Upper lobe of left lung (tissue), 6 donors: ENCODE results near the gene ARRDC3. TPM values are rescaled to one million over a fixed set of nuclear protein-coding genes. Genes with fewer than 3 reads are reported as not detected.
"Not testable (repeated sequence)": the region's sequence is repeated elsewhere in the genome, so short reads cannot be mapped to it uniquely, and the experiment has no call there.

ENCODE experiments used
- ATAC-seq, 2 donors: fragments of 200-7000 bp; cut with Tn5 transposase; one replicate each; pipeline ENCODE4 v1.9.1; 2022; ENCODE audit warnings: mild to moderate bottlenecking in 2 of 2, moderate library complexity in 2 of 2; ENCODE audit not compliant: low FRiP score in 2 of 2
- DNase-seq, 2 donors: peaks; one replicate each; pipeline ENCODE4 v3.0.0-alpha.2; 2019 to 2020
- H3K27ac ChIP-seq, 4 donors: fragments of 200-600 bp; sonication (generic); one replicate each; pipeline ENCODE4 v1.5.1; 2016 to 2019
- H3K27me3 ChIP-seq, 4 donors: fragments of 200-600 bp; sonication (generic); one replicate each; pipeline ENCODE4 v1.5.1; 2017 to 2019
- H3K36me3 ChIP-seq, 4 donors: fragments of 200-600 bp; sonication (generic); one replicate each; pipeline ENCODE4 v1.5.1; 2016 to 2019
- H3K4me1 ChIP-seq, 4 donors: fragments of 200-600 bp; sonication (generic); one replicate each; pipeline ENCODE4 v1.5.1; 2018 to 2019
- H3K4me3 ChIP-seq, 4 donors: fragments of 200-600 bp; sonication (generic); one replicate each; pipeline ENCODE4 v1.5.1; 2017 to 2019; ENCODE audit warnings: mild to moderate bottlenecking in 2 of 4, moderate library complexity in 1 of 4
- H3K9me3 ChIP-seq, 4 donors: fragments of 200-600 bp; sonication (generic); one replicate each; pipeline ENCODE4 v1.5.1; 2018 to 2019
- EP300 ChIP-seq, 4 donors: sonication (generic); formaldehyde crosslinking; IDR thresholded peaks; one replicate each; pipeline ENCODE4 v1.5.1; 2017; ENCODE audit warnings: antibody characterized with exemption in 4 of 4, control low read depth in 2 of 4
- POLR2A ChIP-seq, 4 donors: fragments of 450-650 bp; IDR thresholded peaks; one replicate each; pipeline ENCODE4 v1.5.1; 2016 to 2017; ENCODE audit warnings: antibody characterized with exemption in 4 of 4, mild to moderate bottlenecking in 2 of 4
- POLR2AphosphoS5 ChIP-seq, 2 donors: sonication (generic); formaldehyde crosslinking; IDR thresholded peaks; one replicate each; pipeline ENCODE4 v1.5.1; 2017; ENCODE audit warnings: antibody characterized with exemption in 2 of 2
- WGBS, 2 donors: methylation state at CpG; one replicate each; pipeline ENCODE4 v1.1.5; 2017 to 2018; 5-methylcytosine and 5-hydroxymethylcytosine counted together
- total RNA-seq, 6 donors: library from RNA; depleted of rRNA in 4 of 6; stranded (reverse); fragments of >200 nt in 4 of 6; gene quantifications; one replicate each; pipeline versions ENCODE4 v1.1.0 to v1.2.1, GENCODE V29; 2016 to 2021
- TF ChIP-seq, protein P1 (sequence below), 6 experiments: fragments of 450-650 bp in 4 of 6; fragments of 200-600 bp in 2 of 6; sonication (generic) in 2 of 6; IDR thresholded peaks; one replicate each; pipeline ENCODE4 v1.5.1; 2016 to 2019; ENCODE audit warnings: antibody characterized with exemption in 6 of 6
- donor health status: DM: no; HTN: no; CAD: no; lungs with moderate emphysema.
- donor health status: DM: no; HTN: yes; CAD: no; lungs with severe emphysema.

Gene ARRDC3
- total RNA-seq, 6 donors from 2014 or later: 43.2 to 175 (median 107) TPM

DNA sequence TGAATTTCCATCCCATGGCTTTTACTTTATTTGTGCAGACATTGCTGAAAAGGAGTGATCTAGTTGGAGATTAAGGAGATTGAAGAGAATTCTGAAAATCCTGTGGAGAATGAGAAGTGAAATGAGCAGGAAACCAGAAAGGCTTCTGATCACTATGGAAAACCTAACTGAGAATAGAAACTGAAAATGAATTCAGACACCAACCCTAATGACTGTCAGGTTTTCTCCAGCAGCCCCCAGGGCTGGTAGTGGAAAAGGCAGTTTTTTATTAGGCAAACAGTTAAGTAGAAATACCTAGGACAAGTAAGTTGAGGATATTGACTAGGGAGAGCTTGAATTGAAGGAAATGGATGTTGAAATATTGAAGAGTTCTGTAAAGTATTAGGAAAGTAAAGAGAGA, 14.7 kb upstream of the ARRDC3 start:
- ATAC-seq: no peak
- H3K27ac ChIP-seq: no peak overlapping the region
- H3K4me3 ChIP-seq: no peak overlapping the region
- H3K27me3 ChIP-seq: no peaks in the 10 kb centered on the region
- no peaks in the 10 kb centered on the region for H3K9me3 ChIP-seq
- DNase-seq: no peak
- H3K4me1 ChIP-seq: no peaks in the 10 kb centered on the region
- TF ChIP-seq EP300 (IDR thresholded peaks at IDR 0.05): no peak
- TF ChIP-seq, protein P1, sequence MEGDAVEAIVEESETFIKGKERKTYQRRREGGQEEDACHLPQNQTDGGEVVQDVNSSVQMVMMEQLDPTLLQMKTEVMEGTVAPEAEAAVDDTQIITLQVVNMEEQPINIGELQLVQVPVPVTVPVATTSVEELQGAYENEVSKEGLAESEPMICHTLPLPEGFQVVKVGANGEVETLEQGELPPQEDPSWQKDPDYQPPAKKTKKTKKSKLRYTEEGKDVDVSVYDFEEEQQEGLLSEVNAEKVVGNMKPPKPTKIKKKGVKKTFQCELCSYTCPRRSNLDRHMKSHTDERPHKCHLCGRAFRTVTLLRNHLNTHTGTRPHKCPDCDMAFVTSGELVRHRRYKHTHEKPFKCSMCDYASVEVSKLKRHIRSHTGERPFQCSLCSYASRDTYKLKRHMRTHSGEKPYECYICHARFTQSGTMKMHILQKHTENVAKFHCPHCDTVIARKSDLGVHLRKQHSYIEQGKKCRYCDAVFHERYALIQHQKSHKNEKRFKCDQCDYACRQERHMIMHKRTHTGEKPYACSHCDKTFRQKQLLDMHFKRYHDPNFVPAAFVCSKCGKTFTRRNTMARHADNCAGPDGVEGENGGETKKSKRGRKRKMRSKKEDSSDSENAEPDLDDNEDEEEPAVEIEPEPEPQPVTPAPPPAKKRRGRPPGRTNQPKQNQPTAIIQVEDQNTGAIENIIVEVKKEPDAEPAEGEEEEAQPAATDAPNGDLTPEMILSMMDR (IDR thresholded peaks at IDR 0.05): no peak
- TF ChIP-seq POLR2AphosphoS5 (IDR thresholded peaks at IDR 0.05): no peak
- TF ChIP-seq POLR2A (IDR thresholded peaks at IDR 0.05): no peak
- H3K36me3 ChIP-seq: no peaks in the 10 kb centered on the region

DNA sequence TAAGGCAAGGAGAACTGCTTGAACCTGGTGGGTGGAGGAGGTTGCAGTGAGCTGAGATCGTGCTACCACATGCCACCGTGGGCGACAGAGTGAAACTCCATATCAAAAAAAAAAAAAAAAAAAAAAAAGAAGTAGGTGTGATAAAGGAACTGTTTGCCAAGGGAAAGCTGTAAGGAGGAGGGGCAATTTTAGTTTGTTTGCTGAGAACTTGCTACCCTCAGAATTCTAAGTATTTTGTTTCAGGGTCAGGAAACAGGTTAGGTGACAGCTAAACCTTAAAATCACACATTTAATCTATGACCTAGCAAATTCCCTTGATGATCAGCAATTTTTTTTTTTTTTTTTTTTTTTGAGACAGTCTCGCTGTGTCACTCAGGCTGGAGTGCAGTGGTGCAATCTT, 7.2 kb upstream of the ARRDC3 start:
- no peak for DNase-seq
- Histone ChIP-seq H3K9me3 (no peaks in the 10 kb centered on the region), H3K4me1 (no peaks in the 10 kb centered on the region), H3K36me3 (no peaks in the 10 kb centered on the region), H3K4me3 (no peak overlapping the region), H3K27me3 (no peaks in the 10 kb centered on the region), H3K27ac (no peak overlapping the region)
- TF ChIP-seq, protein P1 (IDR thresholded peaks at IDR 0.05): no peak
- TF ChIP-seq POLR2AphosphoS5 (IDR thresholded peaks at IDR 0.05) (no peak), POLR2A (IDR thresholded peaks at IDR 0.05) (no peak), EP300 (IDR thresholded peaks at IDR 0.05) (no peak)
- no peak for ATAC-seq
- 42 to 50% methylated on average over 4 of the region's 4 CpGs for WGBS, 2 donors

DNA sequence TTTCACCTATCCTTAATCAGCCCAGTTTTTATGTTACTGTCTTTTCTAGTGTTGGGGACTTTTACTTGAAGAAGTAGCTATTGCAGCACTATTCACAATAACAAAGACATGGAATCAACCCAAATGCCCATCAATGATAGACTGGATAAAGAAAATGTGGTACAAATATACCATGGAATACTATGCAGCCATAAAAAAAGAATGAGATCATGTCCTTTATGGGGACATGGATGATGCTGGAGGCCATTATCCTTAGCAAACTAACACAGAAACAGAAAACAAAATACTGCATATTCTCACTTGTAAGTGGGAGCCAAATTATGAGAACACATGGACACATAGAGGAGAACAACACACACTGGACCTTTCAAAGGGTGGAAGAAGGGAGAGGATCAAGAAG, 6.4 kb upstream of the ARRDC3 start:
- not testable (repeated sequence) for H3K4me3 ChIP-seq, H3K27me3 ChIP-seq, H3K27ac ChIP-seq, H3K4me1 ChIP-seq, ATAC-seq, H3K36me3 ChIP-seq, DNase-seq, H3K9me3 ChIP-seq

DNA sequence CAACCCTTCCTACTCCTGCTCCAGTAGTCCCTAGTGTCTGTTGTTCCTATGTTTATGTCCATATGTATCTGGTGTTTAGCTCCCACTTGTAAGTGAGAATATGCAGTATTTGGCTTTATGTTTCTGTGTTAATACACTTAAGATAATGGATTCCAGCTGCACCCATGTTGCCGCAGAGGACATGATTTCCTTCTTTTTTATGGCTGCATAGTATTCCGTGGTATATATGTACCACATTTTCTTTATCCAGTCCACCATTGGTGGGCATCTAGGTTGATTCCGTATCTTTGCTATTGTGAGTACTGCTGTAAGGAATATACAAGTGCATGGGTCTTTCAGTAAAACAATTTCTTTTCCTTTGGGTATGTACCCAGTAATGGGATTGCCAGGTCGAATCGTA, 5.2 kb upstream of the ARRDC3 start:
- H3K27ac ChIP-seq: no peak overlapping the region
- WGBS, 2 donors: 94 to 95% methylated on average over 5 of the region's 5 CpGs
- ATAC-seq: no peak

DNA sequence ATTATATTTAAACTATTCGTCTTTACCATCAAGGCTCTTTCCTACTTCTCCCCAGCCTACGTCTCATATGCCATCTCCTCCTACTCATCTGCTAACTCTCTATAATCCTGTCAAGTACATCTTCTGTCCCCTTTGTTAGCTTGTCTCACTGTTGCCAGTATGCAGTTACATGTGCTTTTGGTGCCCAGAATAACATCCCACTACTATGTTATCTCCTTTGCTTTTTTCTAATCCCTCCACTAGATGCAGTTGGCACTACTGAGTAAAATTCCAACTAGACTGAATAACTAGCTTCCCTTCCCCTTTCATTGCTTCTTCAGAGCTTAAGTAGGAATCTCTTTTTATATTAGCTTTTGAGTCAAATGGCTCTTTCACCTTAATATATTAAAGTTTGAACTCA, 3.0 kb upstream of the ARRDC3 start:
- Histone ChIP-seq H3K27me3 (no peaks in the 10 kb centered on the region), H3K9me3 (no peaks in the 10 kb centered on the region), H3K4me1 (peaks cover 7 to 11% (median 9%) of the 10 kb centered on the region in 4 donors), H3K4me3 (no peak overlapping the region), H3K27ac (no peak overlapping the region), H3K36me3 (no peaks in the 10 kb centered on the region)
- no peak for ATAC-seq
- no peak for DNase-seq
- TF ChIP-seq EP300 (IDR thresholded peaks at IDR 0.05) (no peak), POLR2A (IDR thresholded peaks at IDR 0.05) (no peak), POLR2AphosphoS5 (IDR thresholded peaks at IDR 0.05) (no peak)
- TF ChIP-seq, protein P1 (IDR thresholded peaks at IDR 0.05): no peak
- 89 to 94% methylated on average over 2 of the region's 2 CpGs for WGBS, 2 donors

More for the DNA sequence above, 5.2 kb upstream of the ARRDC3 start:
- Histone ChIP-seq H3K9me3 (no peaks in the 10 kb centered on the region), H3K27me3 (no peaks in the 10 kb centered on the region), H3K4me3 (no peak overlapping the region), H3K36me3 (no peaks in the 10 kb centered on the region), H3K4me1 (peaks cover 7 to 11% (median 9%) of the 10 kb centered on the region in 4 donors)
- TF ChIP-seq POLR2AphosphoS5 (IDR thresholded peaks at IDR 0.05): no peak
- TF ChIP-seq EP300 (IDR thresholded peaks at IDR 0.05): no peak
- no peak for TF ChIP-seq POLR2A (IDR thresholded peaks at IDR 0.05)
- TF ChIP-seq, protein P1 (IDR thresholded peaks at IDR 0.05): no peak
- no peak for DNase-seq

DNA sequence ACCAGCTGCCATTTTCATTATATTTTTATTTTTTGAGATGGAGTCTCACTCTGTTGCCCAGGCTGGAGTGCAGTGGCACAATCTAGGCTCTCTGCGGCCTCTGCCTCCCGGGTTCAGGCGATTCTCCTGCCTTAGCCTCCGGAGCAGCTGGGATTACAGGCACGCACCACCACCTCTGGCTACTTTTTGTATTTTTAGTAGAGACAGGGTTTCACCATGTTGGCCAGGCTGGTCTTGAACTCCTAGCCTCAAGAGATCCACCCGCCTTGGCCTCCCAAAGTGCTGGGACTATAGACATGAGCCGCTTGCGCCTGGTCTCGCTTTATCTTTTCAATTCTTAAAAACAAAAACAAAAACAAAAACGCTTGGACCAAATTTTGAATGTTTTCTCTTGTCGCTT, 2.5 kb upstream of the ARRDC3 start:
- ATAC-seq, H3K36me3 ChIP-seq, DNase-seq, H3K4me3 ChIP-seq, H3K9me3 ChIP-seq, H3K27me3 ChIP-seq, H3K27ac ChIP-seq: not testable (repeated sequence)
- 92 to 94% methylated on average over 11 of the region's 11 CpGs for WGBS, 2 donors
- peaks cover 7 to 11% (median 9%) of the 10 kb centered on the region in 4 donors for H3K4me1 ChIP-seq
